Cardiac fibroblast (primary cell): ENCODE measurements around the gene TEAD2.
A peak's percentile ranks its signal among the peaks of the same experiment; 100 is the strongest.

Experiments
- DNase-seq, 2 donors: peaks; one replicate each; pipeline versions ENCODE4 v3.0.0 to v3.0.0-alpha.2; 2010; ENCODE audit warnings: low read depth in 2 of 2
- H3K4me3 ChIP-seq, 2 donors: replicated peaks in 1 of 2; 1 replicate in 1 of 2; 2 replicates in 1 of 2; pipeline ENCODE4 v1.5.1; 2011; ENCODE audit warnings: low read depth in 2 of 2, low read length in 2 of 2, mild to moderate bottlenecking in 2 of 2, moderate library complexity in 1 of 2
- CTCF ChIP-seq: IDR thresholded peaks from one replicate; pipeline ENCODE4 v1.5.1; 2011; ENCODE audit warnings: low read depth, mild to moderate bottlenecking, low read length, inconsistent platforms

TEAD2 gene

GRCh38 chr19:49362048-49362928, at the start of gene TEAD2:
TEAD2 (minus strand) TSS chr19:49362416; CDS start chr19:49360075, 2,341 bp downstream.
- TF ChIP-seq CTCF: no peak
- peak; percentile 38 to 68 for DNase-seq
- H3K4me3 ChIP-seq: peak within 1 kb of the TSS; percentile 80 to 93

GRCh38 chr19:49411681-49412326, 49.6 kb upstream of the TEAD2 start:
- no peak for DNase-seq
- no peak for TF ChIP-seq CTCF
- H3K4me3 ChIP-seq: no peak overlapping the region

- no peak for DNase-seq
- no peak for TF ChIP-seq CTCF
- no peak overlapping the region for H3K4me3 ChIP-seq
Measured at GRCh38 chr19:49409441-49410029, 47.3 kb upstream of the TEAD2 start.

- no peak for TF ChIP-seq CTCF
- no peak for DNase-seq
- no peak overlapping the region for H3K4me3 ChIP-seq
Measured at GRCh38 chr19:49408816-49409440, 46.7 kb upstream of the TEAD2 start.

GRCh38 chr19:49407482-49408015, 45.3 kb upstream of the TEAD2 start:
- DNase-seq: no peak
- H3K4me3 ChIP-seq: no peak overlapping the region
- no peak for TF ChIP-seq CTCF

GRCh38 chr19:49407079-49407478, 44.9 kb upstream of the TEAD2 start:
- DNase-seq: no peak
- TF ChIP-seq CTCF: no peak
- no peak overlapping the region for H3K4me3 ChIP-seq
